Measurements from ENCODE around the gene CTRB1. TPM values are rescaled to one million over a fixed set of nuclear protein-coding genes. Genes with fewer than 3 reads are reported as not detected.

CTRB1 gene
- total RNA-seq, 1 experiment from 2014 or later = 5.6 TPM

DNA sequence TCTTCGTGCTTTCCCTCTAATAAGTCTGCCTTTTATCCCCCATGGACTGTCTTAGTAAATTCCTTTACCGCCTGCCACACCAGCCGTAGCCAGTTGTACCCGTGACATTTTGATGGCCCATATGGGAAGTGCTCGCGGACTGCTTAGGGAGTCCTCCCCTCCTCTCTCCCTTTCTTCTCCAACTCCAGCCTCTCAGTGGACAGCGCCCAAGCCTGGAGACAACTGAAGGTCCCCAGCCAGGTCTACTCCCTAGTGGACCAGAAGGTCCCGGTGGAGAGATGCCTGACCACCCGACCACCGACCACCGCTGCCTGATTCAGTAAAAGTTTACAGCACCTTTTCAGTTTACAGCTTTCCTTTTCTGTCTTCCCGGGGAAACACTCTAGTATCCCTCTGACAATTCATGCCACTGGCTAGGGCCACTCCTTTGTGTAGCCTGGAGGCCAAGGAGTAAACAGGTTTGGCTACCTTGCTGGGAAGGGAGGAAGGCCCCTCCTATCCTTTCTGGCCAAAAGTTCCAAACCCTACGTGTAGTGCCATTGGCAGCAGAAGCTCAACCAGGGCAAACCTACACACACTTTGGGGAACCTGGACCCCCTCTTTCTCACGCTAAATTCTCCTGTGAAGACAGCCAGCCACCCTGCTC, 29.8 kb upstream of the CTRB1 start:
- Histone ChIP-seq H3K4me2 (ENCODE audit: low read length) (no peak overlapping the region), H3K4me3 (replicated peaks in 1 of 2; ENCODE audit: low read depth in 1 of 2, low read length in 2 of 2) (no peak overlapping the region), H3K4me1 (ENCODE audit: control insufficient read depth in 1 of 2, insufficient read depth in 2 of 2, low read length in 2 of 2) (no peaks in the 10 kb centered on the region), H3K79me2 (ENCODE audit: insufficient read depth, low read length) (no peaks in the 10 kb centered on the region), H3K9me3 (ENCODE audit: control insufficient read depth in 1 of 2, insufficient read depth in 1 of 2, low read depth in 1 of 2, low read length in 2 of 2) (no peaks in the 10 kb centered on the region), H3K9me2 (ENCODE audit: insufficient read depth) (no peaks in the 10 kb centered on the region), H3K9ac (ENCODE audit: low read length) (no peak overlapping the region), H3K27me3 (ENCODE audit: insufficient read depth, low read length) (no peaks in the 10 kb centered on the region), H4K20me1 (ENCODE audit: insufficient read depth) (no peaks in the 10 kb centered on the region), H2AFZ (ENCODE audit: low read depth, low read length, poor library complexity, severe bottlenecking) (no peak overlapping the region), H3K36me3 (ENCODE audit: control insufficient read depth in 1 of 2, insufficient read depth in 2 of 2, low read length in 2 of 2) (no peaks in the 10 kb centered on the region), H3K27ac (ENCODE audit: low read depth, low read length) (no peak overlapping the region)
- no peak for ATAC-seq
- TF ChIP-seq, protein P1, sequence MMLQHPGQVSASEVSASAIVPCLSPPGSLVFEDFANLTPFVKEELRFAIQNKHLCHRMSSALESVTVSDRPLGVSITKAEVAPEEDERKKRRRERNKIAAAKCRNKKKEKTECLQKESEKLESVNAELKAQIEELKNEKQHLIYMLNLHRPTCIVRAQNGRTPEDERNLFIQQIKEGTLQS (IDR thresholded peaks at IDR 0.05) = no peak
- TF ChIP-seq ELF1 (IDR thresholded peaks at IDR 0.05; ENCODE audit: borderline replicate concordance, low read depth) (no peak), EZH2 (IDR thresholded peaks at IDR 0.05) (no peak)
- ChIA-PET CTCF (no interaction called here), POLR2A (no interaction called here), RAD21 (ENCODE audit: low non-redundant PET in 1 of 2, low total read pairs in 2 of 2, uncharacterized antibody in 2 of 2, unreplicated experiment in 2 of 2) (no interaction called here)
- BruUV-seq (replicated peaks) = no TSS peak
- no peak for DNase-seq (ENCODE audit: low read depth, low spot score)
- intact Hi-C loops (cut with micrococcal nuclease) = no loop called here

DNA sequence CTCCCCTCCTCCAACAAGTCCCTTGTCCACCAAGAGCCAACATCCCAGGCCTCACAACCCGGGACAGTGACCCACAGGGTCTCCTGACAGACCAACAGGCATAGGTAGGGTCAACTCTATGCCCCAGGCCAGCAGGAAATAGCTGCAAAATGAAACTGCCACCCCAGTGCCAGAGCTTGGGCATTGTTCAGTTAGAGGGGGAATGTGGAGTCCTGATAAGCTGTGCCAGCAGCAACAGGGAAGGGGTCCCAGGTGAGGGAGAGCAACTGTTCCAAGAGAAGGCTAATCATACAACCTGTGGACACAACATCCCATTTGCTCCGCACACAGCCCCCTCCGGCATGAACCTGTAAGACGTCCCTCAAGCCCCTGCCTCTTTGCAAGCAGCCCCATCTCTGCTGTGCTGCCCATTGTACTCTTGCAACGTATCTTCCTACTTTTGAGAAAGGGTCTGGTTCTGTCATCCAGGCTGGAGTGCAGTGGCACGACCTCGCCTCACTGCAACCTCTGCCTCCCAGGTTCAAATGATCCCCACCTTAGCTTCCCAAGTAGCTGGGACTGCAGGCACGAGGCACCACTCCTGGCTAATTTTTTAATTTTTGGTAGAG, 29.0 kb upstream of the CTRB1 start:
- H3K9me2 ChIP-seq (ENCODE audit: insufficient read depth) = no peaks in the 10 kb centered on the region
- DNase-seq (ENCODE audit: low read depth, low spot score) (no peak), ATAC-seq (no peak)
- CTCF ChIA-PET = no interaction called here
- H3K27me3 ChIP-seq (ENCODE audit: insufficient read depth, low read length) = no peaks in the 10 kb centered on the region
- no peaks in the 10 kb centered on the region for H3K36me3 ChIP-seq (ENCODE audit: control insufficient read depth in 1 of 2, insufficient read depth in 2 of 2, low read length in 2 of 2)
- no peak overlapping the region for H3K4me3 ChIP-seq (replicated peaks in 1 of 2; ENCODE audit: low read depth in 1 of 2, low read length in 2 of 2)
- POLR2A ChIA-PET = no interaction called here
- BruUV-seq (replicated peaks) = no TSS peak
- no peaks in the 10 kb centered on the region for H3K9me3 ChIP-seq (ENCODE audit: control insufficient read depth in 1 of 2, insufficient read depth in 1 of 2, low read depth in 1 of 2, low read length in 2 of 2)
- H3K9ac ChIP-seq (ENCODE audit: low read length) = no peak overlapping the region
- RAD21 ChIA-PET (ENCODE audit: low non-redundant PET in 1 of 2, low total read pairs in 2 of 2, uncharacterized antibody in 2 of 2, unreplicated experiment in 2 of 2) = no interaction called here
- H3K27ac ChIP-seq (ENCODE audit: low read depth, low read length) = no peak overlapping the region
- H2AFZ ChIP-seq (ENCODE audit: low read depth, low read length, poor library complexity, severe bottlenecking) = no peak overlapping the region
- H3K79me2 ChIP-seq (ENCODE audit: insufficient read depth, low read length) = no peaks in the 10 kb centered on the region
- H4K20me1 ChIP-seq (ENCODE audit: insufficient read depth) = no peaks in the 10 kb centered on the region
- no peak overlapping the region for H3K4me2 ChIP-seq (ENCODE audit: low read length)
- intact Hi-C loops (cut with micrococcal nuclease) = no loop called here
- TF ChIP-seq ZFX (IDR thresholded peaks at IDR 0.05) (no peak), CBX3 (IDR thresholded peaks at IDR 0.05; ENCODE audit: low read depth) (no peak), SP1 (IDR thresholded peaks at IDR 0.05; ENCODE audit: low read depth) (no peak), POLR2A (IDR thresholded peaks at IDR 0.05; ENCODE audit: borderline replicate concordance, extremely low read depth, insufficient read depth, insufficient read length) (no peak), POLR2AphosphoS5 (IDR thresholded peaks at IDR 0.05; ENCODE audit: low read depth, low read length) (no peak), TCF7L2 (IDR thresholded peaks at IDR 0.05; ENCODE audit: borderline replicate concordance, extremely low read depth, insufficient read depth, insufficient read length) (no peak)
- TF ChIP-seq, protein P2, sequence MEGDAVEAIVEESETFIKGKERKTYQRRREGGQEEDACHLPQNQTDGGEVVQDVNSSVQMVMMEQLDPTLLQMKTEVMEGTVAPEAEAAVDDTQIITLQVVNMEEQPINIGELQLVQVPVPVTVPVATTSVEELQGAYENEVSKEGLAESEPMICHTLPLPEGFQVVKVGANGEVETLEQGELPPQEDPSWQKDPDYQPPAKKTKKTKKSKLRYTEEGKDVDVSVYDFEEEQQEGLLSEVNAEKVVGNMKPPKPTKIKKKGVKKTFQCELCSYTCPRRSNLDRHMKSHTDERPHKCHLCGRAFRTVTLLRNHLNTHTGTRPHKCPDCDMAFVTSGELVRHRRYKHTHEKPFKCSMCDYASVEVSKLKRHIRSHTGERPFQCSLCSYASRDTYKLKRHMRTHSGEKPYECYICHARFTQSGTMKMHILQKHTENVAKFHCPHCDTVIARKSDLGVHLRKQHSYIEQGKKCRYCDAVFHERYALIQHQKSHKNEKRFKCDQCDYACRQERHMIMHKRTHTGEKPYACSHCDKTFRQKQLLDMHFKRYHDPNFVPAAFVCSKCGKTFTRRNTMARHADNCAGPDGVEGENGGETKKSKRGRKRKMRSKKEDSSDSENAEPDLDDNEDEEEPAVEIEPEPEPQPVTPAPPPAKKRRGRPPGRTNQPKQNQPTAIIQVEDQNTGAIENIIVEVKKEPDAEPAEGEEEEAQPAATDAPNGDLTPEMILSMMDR (IDR thresholded peaks at IDR 0.05 in 2 of 3, conservative IDR thresholded peaks at IDR 0.05 in 1 of 3; ENCODE audit: borderline replicate concordance in 1 of 3, insufficient read depth in 1 of 3, low read depth in 2 of 3, low read length in 2 of 3) = no peak
- H3K4me1 ChIP-seq (ENCODE audit: control insufficient read depth in 1 of 2, insufficient read depth in 2 of 2, low read length in 2 of 2) = no peaks in the 10 kb centered on the region
